ENCODE measurements around the gene SRSF12.

GRCh38 chr6:89087881-89088280 lies 30.0 kb downstream of the SRSF12 start:
- TF ChIP-seq CTCF (IDR thresholded peaks at IDR 0.05; ENCODE audit: insufficient read depth, low read length, poor library complexity, severe bottlenecking) (no peak), EZH2phosphoT487 (conservative IDR thresholded peaks at IDR 0.05; ENCODE audit: low read length) (no peak)

Data from SU-DHL-6 (cell line).